IgD-negative memory B cell (primary cell): ENCODE results near the gene RAPGEF1. TPM values are rescaled to one million over a fixed set of nuclear protein-coding genes. Genes with fewer than 3 reads are reported as not detected.
A peak's percentile ranks its signal among the peaks of the same experiment; 100 is the strongest.
"Not testable (repeated sequence)": the region's sequence is repeated elsewhere in the genome, so short reads cannot be mapped to it uniquely, and the experiment has no call there.

Experiments used
- H3K27ac Mint-ChIP-seq, 3 donors: one replicate each; pipeline ENCODE4 v1.8.0; 2020 to 2022; ENCODE audit warnings: mild to moderate bottlenecking in 3 of 3, mixed read lengths in 3 of 3, moderate library complexity in 1 of 3
- H3K27me3 Mint-ChIP-seq: one replicate; pipeline ENCODE4 v1.8.0; 2021; ENCODE audit warnings: mixed read lengths
- H3K36me3 Mint-ChIP-seq: one replicate; pipeline ENCODE4 v1.8.0; 2020; ENCODE audit warnings: mild to moderate bottlenecking, mixed read lengths
- H3K4me1 Mint-ChIP-seq, 3 donors: one replicate each; pipeline ENCODE4 v1.8.0; 2020 to 2022; ENCODE audit warnings: mixed read lengths in 3 of 3, mild to moderate bottlenecking in 1 of 3
- H3K4me3 Mint-ChIP-seq, 4 donors: one replicate each; pipeline ENCODE4 v1.8.0; 2020 to 2022; ENCODE audit warnings: mild to moderate bottlenecking in 4 of 4, mixed read lengths in 4 of 4, moderate library complexity in 3 of 4
- H3K9me3 Mint-ChIP-seq, 3 donors: one replicate each; pipeline ENCODE4 v1.8.0; 2020 to 2021; ENCODE audit warnings: mixed read lengths in 3 of 3, mild to moderate bottlenecking in 1 of 3
- polyA plus RNA-seq: library from polyadenylated mRNA; unstranded; fragments of 300-500 nt; fragmentation: Illumina TruSeq; gene quantifications from one replicate; pipeline ENCODE4 v1.2.3, GENCODE V29; 2021

Gene RAPGEF1
- polyA plus RNA-seq, 1 donor from 2014 or later, result 40.8 TPM

DNA sequence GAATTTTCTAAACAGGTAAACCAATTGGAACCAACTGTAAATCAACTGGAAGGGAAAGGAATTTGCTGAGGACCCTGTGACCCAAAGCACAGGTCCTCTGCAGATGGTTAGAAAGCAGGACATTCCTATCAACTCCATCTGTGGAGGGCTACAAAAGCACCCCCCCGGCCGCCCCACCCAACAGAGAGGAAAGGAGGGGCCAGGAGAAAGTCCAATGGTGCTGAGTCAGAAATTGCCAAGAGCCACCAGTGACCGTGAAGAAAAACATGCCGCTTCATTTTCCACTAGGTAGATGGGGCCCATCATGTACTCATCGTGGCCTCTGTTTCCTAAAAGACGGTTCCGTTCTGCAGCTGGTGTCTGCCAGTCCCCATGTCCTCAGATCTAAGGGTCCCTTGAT is 66.3 kb downstream of the RAPGEF1 start:
- peaks cover 11% of the 10 kb centered on the region for H3K36me3 Mint-ChIP-seq
- H3K27ac Mint-ChIP-seq, result peak overlapping the region; percentile 90 to 96 (median 95)
- H3K4me3 Mint-ChIP-seq, result peak overlapping the region; percentile 89 to 100 (median 100)
- peaks cover 54 to 70% (median 62%) of the 10 kb centered on the region in 3 donors for H3K4me1 Mint-ChIP-seq
- H3K9me3 Mint-ChIP-seq, result no peaks in the 10 kb centered on the region
- H3K27me3 Mint-ChIP-seq, result peaks cover 2% of the 10 kb centered on the region

GRCh38 chr9:131673068-131673467 is 66.8 kb downstream of the RAPGEF1 start:
- peaks cover 11% of the 10 kb centered on the region for H3K36me3 Mint-ChIP-seq
- peaks cover 52 to 68% (median 63%) of the 10 kb centered on the region in 3 donors for H3K4me1 Mint-ChIP-seq
- no peaks in the 10 kb centered on the region for H3K9me3 Mint-ChIP-seq
- peaks cover 2% of the 10 kb centered on the region for H3K27me3 Mint-ChIP-seq
- peak overlapping the region; percentile 95 to 96 (median 96) for H3K27ac Mint-ChIP-seq
- peak overlapping the region; percentile 89 to 100 (median 100) for H3K4me3 Mint-ChIP-seq

DNA sequence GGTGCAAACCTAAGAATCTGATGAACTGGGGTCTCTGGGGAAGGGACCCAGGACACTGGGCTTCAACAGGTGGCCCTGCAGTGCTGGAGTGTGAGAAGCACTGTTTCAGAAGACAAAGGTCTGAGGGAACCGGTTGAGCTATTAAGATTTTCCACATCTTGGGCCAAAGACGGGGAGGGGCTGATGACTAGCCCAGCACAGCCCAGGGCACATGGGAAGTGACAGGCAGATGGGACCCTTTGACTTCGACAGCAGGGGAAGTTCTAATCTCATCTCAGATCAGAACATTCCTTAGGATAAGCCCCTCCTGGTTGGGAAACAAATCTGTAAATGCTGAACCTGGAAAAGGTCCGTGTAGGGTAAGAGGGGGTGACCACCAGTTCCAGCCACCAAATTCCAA is 67.4 kb downstream of the RAPGEF1 start:
- Mint-ChIP-seq H3K9me3 (no peaks in the 10 kb centered on the region), H3K4me1 (peaks cover 53 to 68% (median 63%) of the 10 kb centered on the region in 3 donors), H3K27ac (peak overlapping the region; percentile 87 to 96 (median 96)), H3K36me3 (peaks cover 11% of the 10 kb centered on the region), H3K27me3 (peaks cover 2% of the 10 kb centered on the region), H3K4me3 (peak overlapping the region; percentile 89 to 100 (median 100))

GRCh38 chr9:131671133-131671520 is 68.7 kb downstream of the RAPGEF1 start:
- Mint-ChIP-seq H3K4me1 (peaks cover 56 to 68% (median 60%) of the 10 kb centered on the region in 3 donors), H3K36me3 (peaks cover 11% of the 10 kb centered on the region), H3K9me3 (no peaks in the 10 kb centered on the region), H3K4me3 (peak overlapping the region; percentile 76 to 100 (median 94)), H3K27me3 (peaks cover 2% of the 10 kb centered on the region), H3K27ac (peak overlapping the region; percentile 92 to 100 (median 96))

- Mint-ChIP-seq H3K4me3 (peak overlapping the region; percentile 76 to 100 (median 94)), H3K4me1 (peaks cover 61 to 72% (median 66%) of the 10 kb centered on the region in 3 donors), H3K27me3 (peaks cover 2% of the 10 kb centered on the region), H3K36me3 (peaks cover 12% of the 10 kb centered on the region), H3K9me3 (no peaks in the 10 kb centered on the region), H3K27ac (peak overlapping the region; percentile 92 to 100 (median 96))
These were observed 69.4 kb downstream of the RAPGEF1 start for GRCh38 chr9:131670247-131671132.

GRCh38 chr9:131669269-131670157 is 70.4 kb downstream of the RAPGEF1 start:
- Mint-ChIP-seq H3K4me1 (peaks cover 70 to 77% (median 75%) of the 10 kb centered on the region in 3 donors), H3K4me3 (peak overlapping the region; percentile 71 to 89 (median 88)), H3K27me3 (peaks cover 2% of the 10 kb centered on the region), H3K36me3 (peaks cover 13% of the 10 kb centered on the region), H3K27ac (peak overlapping the region; percentile 92 to 100 (median 96)), H3K9me3 (no peaks in the 10 kb centered on the region)

- Mint-ChIP-seq H3K27me3 (peaks cover 2% of the 10 kb centered on the region), H3K36me3 (peaks cover 13% of the 10 kb centered on the region), H3K9me3 (no peaks in the 10 kb centered on the region), H3K4me3 (peak overlapping the region; percentile 71 to 89 (median 88)), H3K27ac (peak overlapping the region; percentile 92 to 100 (median 96)), H3K4me1 (peaks cover 75 to 84% (median 82%) of the 10 kb centered on the region in 3 donors)
These were observed 71.2 kb downstream of the RAPGEF1 start for GRCh38 chr9:131668439-131669268.

DNA sequence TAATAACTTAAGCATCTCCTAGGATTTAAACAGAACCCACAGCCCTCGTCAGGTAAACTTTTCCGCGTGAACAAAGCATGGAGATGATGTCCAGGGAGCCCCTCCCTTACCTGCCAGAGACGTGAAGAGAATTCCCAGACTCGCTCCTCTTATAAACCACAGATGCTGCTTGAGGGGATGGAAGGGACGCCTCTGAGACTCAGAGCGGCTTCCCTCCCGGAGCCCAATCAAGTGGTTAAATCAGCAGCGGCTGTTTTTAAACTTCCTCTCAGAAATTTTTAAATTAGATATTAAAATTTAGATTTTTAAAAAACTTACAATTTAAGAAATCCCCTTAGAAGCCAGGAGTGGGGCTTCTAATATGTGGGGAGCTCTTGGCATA is 71.8 kb downstream of the RAPGEF1 start:
- peaks cover 13% of the 10 kb centered on the region for H3K36me3 Mint-ChIP-seq
- peak overlapping the region; percentile 92 to 100 (median 96) for H3K27ac Mint-ChIP-seq
- H3K27me3 Mint-ChIP-seq, result peaks cover 2% of the 10 kb centered on the region
- no peaks in the 10 kb centered on the region for H3K9me3 Mint-ChIP-seq
- peaks cover 81 to 86% (median 82%) of the 10 kb centered on the region in 3 donors for H3K4me1 Mint-ChIP-seq
- peak overlapping the region; percentile 71 to 89 (median 89) for H3K4me3 Mint-ChIP-seq

DNA sequence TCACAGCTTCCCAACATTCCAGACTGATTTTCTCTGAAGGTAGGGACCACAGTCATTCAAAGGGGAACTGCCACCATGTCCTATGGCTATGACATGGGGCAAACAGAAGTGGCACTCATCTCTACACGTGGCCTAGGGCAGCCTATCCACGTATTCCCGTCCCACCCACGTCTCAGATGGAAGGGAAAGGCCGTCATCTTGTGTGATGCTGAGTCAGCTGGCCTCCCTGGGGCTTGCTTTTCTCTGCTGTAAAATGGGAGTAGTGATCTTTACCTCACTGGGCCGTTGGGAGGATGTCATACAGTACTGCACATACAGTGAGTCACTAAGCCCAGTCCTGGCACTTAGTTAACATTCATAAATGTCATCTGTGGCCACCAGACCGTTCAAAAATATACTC is 72.3 kb downstream of the RAPGEF1 start:
- Mint-ChIP-seq H3K27me3 (peaks cover 2% of the 10 kb centered on the region), H3K9me3 (no peaks in the 10 kb centered on the region), H3K36me3 (peaks cover 13% of the 10 kb centered on the region), H3K4me1 (peaks cover 81 to 85% (median 82%) of the 10 kb centered on the region in 3 donors), H3K27ac (peak overlapping the region; percentile 92 to 100 (median 96)), H3K4me3 (peak overlapping the region; percentile 47 to 89 (median 85))

GRCh38 chr9:131666774-131667173 is 73.1 kb downstream of the RAPGEF1 start:
- peaks cover 12% of the 10 kb centered on the region for H3K36me3 Mint-ChIP-seq
- H3K4me3 Mint-ChIP-seq, result peak overlapping the region; percentile 9 to 89 (median 60)
- H3K27me3 Mint-ChIP-seq, result no peaks in the 10 kb centered on the region
- no peaks in the 10 kb centered on the region for H3K9me3 Mint-ChIP-seq
- H3K4me1 Mint-ChIP-seq, result peaks cover 78 to 82% (median 80%) of the 10 kb centered on the region in 3 donors
- H3K27ac Mint-ChIP-seq, result peak overlapping the region; percentile 92 to 100 (median 96)

- Mint-ChIP-seq H3K27ac (peak overlapping the region in 2 of 3 donors; percentile 95 to 96), H3K4me1 (peaks cover 77 to 79% (median 77%) of the 10 kb centered on the region in 3 donors), H3K4me3 (peak overlapping the region in 2 of 4 donors; percentile 88 to 89), H3K9me3 (no peaks in the 10 kb centered on the region), H3K27me3 (no peaks in the 10 kb centered on the region), H3K36me3 (peaks cover 8% of the 10 kb centered on the region)
These were observed 73.8 kb downstream of the RAPGEF1 start for GRCh38 chr9:131666029-131666428.

- Mint-ChIP-seq H3K27me3 (no peaks in the 10 kb centered on the region), H3K9me3 (no peaks in the 10 kb centered on the region), H3K27ac (peak overlapping the region in 2 of 3 donors; percentile 49 to 54), H3K36me3 (peaks cover 6% of the 10 kb centered on the region), H3K4me1 (peaks cover 64 to 75% (median 70%) of the 10 kb centered on the region in 3 donors), H3K4me3 (peak overlapping the region in 2 of 4 donors; percentile 46 to 92)
These were observed 76.6 kb downstream of the RAPGEF1 start for GRCh38 chr9:131663288-131663687.

DNA sequence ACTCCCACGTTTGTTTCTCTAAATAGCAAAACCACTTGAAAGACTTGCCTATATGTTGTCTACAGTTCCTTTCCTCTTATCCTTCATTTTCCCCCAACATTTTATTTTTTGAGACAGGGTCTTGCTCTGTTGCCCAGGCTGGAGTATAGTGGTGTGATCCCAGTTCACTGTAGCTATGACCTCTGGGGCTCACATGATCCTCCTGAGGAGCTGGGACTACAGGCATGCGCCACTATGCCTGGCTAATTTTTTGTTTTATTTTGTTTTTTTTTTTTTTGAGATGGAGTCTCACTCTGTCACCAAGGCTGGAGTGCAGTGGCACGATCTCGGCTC is 77.6 kb downstream of the RAPGEF1 start:
- H3K27me3 Mint-ChIP-seq, H3K36me3 Mint-ChIP-seq, H3K9me3 Mint-ChIP-seq: not testable (repeated sequence)
- H3K4me3 Mint-ChIP-seq, result peak overlapping the region in 3 of 4 donors; percentile 1 to 81 (median 55)
- peaks cover 63 to 74% (median 72%) of the 10 kb centered on the region in 3 donors for H3K4me1 Mint-ChIP-seq
- peak overlapping the region; percentile 57 to 98 (median 82) for H3K27ac Mint-ChIP-seq
